ENCODE results near the gene SUSD1.

DNA sequence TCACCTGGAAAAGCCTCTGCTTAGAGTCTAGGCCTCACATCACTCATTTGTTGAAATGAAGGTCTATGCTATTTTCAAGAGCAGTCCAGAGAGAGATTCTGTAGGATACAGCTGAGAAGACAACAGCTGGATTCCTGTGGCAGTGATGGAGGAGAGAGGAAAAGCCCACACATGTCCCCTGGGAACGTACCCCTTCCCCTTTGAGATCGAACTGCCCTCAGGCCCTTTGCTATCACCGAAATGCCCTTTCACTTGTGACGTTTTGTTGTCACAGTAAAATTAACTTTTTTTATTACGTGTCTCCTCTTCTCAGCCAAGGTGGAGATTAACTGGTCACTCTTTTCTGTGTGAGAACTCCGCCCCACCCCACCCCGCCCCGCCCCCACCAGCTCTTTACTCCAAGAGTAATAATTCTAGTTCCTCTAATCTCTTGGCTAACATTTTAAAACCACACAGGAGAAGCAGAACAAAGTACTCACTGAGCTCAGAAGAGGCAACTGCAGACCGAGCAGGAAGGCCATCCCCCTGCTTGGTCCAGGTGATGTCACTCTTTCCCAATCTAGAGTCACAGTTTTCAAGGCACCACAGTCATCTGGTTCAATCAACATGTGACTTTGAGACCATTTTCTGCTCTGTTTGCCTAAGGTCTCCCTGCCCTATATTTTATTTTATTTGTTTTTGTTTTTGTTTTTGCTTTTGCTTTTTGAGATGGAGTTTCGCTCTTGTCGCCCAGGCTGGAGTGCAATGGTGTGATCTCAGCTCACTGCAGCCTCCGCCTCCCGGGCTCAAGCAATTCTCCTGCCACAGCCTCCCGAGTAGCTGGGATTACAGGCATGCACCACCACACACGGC is 105.6 kb downstream of the SUSD1 start:
- TF ChIP-seq EP300 (IDR thresholded peaks at IDR 0.05) (peak in 1 of 4 donors; percentile 54), POLR2A (IDR thresholded peaks at IDR 0.05) (peak in 1 of 4 donors; percentile 12)
- TF ChIP-seq, protein P1, sequence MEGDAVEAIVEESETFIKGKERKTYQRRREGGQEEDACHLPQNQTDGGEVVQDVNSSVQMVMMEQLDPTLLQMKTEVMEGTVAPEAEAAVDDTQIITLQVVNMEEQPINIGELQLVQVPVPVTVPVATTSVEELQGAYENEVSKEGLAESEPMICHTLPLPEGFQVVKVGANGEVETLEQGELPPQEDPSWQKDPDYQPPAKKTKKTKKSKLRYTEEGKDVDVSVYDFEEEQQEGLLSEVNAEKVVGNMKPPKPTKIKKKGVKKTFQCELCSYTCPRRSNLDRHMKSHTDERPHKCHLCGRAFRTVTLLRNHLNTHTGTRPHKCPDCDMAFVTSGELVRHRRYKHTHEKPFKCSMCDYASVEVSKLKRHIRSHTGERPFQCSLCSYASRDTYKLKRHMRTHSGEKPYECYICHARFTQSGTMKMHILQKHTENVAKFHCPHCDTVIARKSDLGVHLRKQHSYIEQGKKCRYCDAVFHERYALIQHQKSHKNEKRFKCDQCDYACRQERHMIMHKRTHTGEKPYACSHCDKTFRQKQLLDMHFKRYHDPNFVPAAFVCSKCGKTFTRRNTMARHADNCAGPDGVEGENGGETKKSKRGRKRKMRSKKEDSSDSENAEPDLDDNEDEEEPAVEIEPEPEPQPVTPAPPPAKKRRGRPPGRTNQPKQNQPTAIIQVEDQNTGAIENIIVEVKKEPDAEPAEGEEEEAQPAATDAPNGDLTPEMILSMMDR (IDR thresholded peaks at IDR 0.05), result no peak

Data from upper lobe of left lung (tissue), 4 donors.